Transverse colon (tissue), 4 donors: Measurements from ENCODE around the gene CWC15. TPM values are rescaled to one million over a fixed set of nuclear protein-coding genes. Genes with fewer than 3 reads are reported as not detected.
"Not testable (repeated sequence)": the region's sequence is repeated elsewhere in the genome, so short reads cannot be mapped to it uniquely, and the experiment has no call there.

ENCODE experiments used
- DNase-seq: peaks from one replicate; pipeline ENCODE4 v3.0.0-alpha.2; 2019
- H3K27ac ChIP-seq, 4 donors: fragments of 200-600 bp; sonication (generic); 2 replicates each; pipeline ENCODE4 v1.5.1; 2016 to 2018; ENCODE audit warnings: inconsistent platforms in 4 of 4
- H3K27me3 ChIP-seq: fragments of 200-600 bp; sonication (generic); 2 replicates; pipeline ENCODE4 v1.5.1; 2017; ENCODE audit warnings: inconsistent platforms
- H3K36me3 ChIP-seq, 4 donors: fragments of 200-600 bp; sonication (generic); 2 replicates each; pipeline ENCODE4 v1.5.1; 2017 to 2019; ENCODE audit warnings: inconsistent platforms in 4 of 4
- H3K4me1 ChIP-seq, 4 donors: fragments of 200-600 bp; sonication (generic); 2 replicates each; pipeline ENCODE4 v1.5.1; 2017 to 2020; ENCODE audit warnings: inconsistent platforms in 4 of 4
- H3K4me3 ChIP-seq, 4 donors: fragments of 200-600 bp; sonication (generic); 1 replicate in 1 of 4; 2 replicates in 3 of 4; pipeline versions ENCODE4 v1.5.1 to v1.6.1; 2017 to 2019; ENCODE audit warnings: inconsistent platforms in 4 of 4
- H3K9me3 ChIP-seq, 2 donors: fragments of 200-600 bp; sonication (generic); 2 replicates each; pipeline ENCODE4 v1.5.1; 2017 to 2019; ENCODE audit warnings: inconsistent platforms in 2 of 2
- EP300 ChIP-seq: sonication (generic); formaldehyde crosslinking; IDR thresholded peaks from one replicate; pipeline ENCODE4 v1.6.1; 2017; ENCODE audit warnings: antibody characterized with exemption, low read depth
- POLR2A ChIP-seq: fragments of 450-650 bp; IDR thresholded peaks from one replicate; pipeline ENCODE4 v1.6.1; 2016; ENCODE audit warnings: antibody characterized with exemption, mild to moderate bottlenecking, moderate library complexity
- POLR2AphosphoS5 ChIP-seq, 3 donors: sonication (generic); formaldehyde crosslinking; IDR thresholded peaks; one replicate each; pipeline ENCODE4 v1.6.1; 2016; ENCODE audit warnings: antibody characterized with exemption in 3 of 3
- WGBS, 2 donors: methylation state at CpG; one replicate each; pipeline ENCODE4 v1.1.5; 2018; ENCODE audit warnings: low coverage in 1 of 2; 5-methylcytosine and 5-hydroxymethylcytosine counted together
- in situ Hi-C, 4 donors: fragments of 200-750 bp; cut with MboI; loops; one replicate each; pipeline versions ENCODE4 v1.15.0 to v1.15.1; 2017; ENCODE audit warnings: low sequenced_read_pairs in 3 of 4, low pct_ligation_motif_present in 1 of 4, low pct_unique_long_range_greater_than_20kb in 1 of 4
- intact Hi-C: fragments of 100-400 bp; cut with DNase I; formaldehyde crosslinking; loops from one replicate; pipeline ENCODE4 v1.15.1; 2023; ENCODE audit warnings: low total_unique reads
- total RNA-seq, 4 donors: library from RNA; depleted of rRNA; stranded (reverse); fragments of >200 nt; gene quantifications; one replicate each; pipeline ENCODE4 v1.1.0, GENCODE V29; 2016
- TF ChIP-seq, protein P1 (sequence below), 5 experiments: fragments of 200-600 bp in 3 of 5; fragments of 450-650 bp in 2 of 5; sonication (generic) in 3 of 5; IDR thresholded peaks; 1 replicate in 2 of 5; 2 replicates in 3 of 5; pipeline ENCODE4 v1.5.1; 2016 to 2017; ENCODE audit warnings: antibody characterized with exemption in 5 of 5, inconsistent platforms in 3 of 5, mild to moderate bottlenecking in 2 of 5, moderate library complexity in 1 of 5

The CWC15 gene
- total RNA-seq, 4 donors from 2014 or later: 26.2 to 55.9 (median 46.2) TPM

DNA sequence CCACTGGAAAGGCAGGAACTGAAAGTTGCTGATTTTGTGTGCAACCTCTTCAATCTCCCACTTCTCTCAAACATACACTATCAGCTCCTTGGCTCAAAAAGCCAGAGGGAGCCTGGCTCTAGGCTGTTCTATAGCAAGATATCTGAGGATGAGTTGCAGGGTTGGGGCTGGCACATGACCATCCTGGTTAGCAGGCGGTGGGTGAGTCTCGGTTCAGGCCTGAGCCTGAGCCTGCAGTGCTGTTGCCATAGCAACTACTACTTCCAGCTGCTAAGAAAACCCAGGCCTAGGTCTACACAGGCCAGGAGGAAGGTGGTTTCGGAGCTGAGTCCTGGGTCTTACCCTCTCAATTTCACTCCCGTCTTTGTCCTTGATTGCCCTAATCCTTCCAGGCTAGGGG is 39.0 kb downstream of the CWC15 start:
- Histone ChIP-seq H3K4me3 (no peak overlapping the region), H3K27me3 (no peaks in the 10 kb centered on the region), H3K27ac (peak overlapping the region in 1 of 4 donors; percentile 44), H3K36me3 (no peaks in the 10 kb centered on the region), H3K9me3 (no peaks in the 10 kb centered on the region), H3K4me1 (no peaks in the 10 kb centered on the region)
- intact Hi-C loops: no loop called here
- no peak for DNase-seq
- TF ChIP-seq POLR2AphosphoS5 (IDR thresholded peaks at IDR 0.05): no peak
- TF ChIP-seq, protein P1, sequence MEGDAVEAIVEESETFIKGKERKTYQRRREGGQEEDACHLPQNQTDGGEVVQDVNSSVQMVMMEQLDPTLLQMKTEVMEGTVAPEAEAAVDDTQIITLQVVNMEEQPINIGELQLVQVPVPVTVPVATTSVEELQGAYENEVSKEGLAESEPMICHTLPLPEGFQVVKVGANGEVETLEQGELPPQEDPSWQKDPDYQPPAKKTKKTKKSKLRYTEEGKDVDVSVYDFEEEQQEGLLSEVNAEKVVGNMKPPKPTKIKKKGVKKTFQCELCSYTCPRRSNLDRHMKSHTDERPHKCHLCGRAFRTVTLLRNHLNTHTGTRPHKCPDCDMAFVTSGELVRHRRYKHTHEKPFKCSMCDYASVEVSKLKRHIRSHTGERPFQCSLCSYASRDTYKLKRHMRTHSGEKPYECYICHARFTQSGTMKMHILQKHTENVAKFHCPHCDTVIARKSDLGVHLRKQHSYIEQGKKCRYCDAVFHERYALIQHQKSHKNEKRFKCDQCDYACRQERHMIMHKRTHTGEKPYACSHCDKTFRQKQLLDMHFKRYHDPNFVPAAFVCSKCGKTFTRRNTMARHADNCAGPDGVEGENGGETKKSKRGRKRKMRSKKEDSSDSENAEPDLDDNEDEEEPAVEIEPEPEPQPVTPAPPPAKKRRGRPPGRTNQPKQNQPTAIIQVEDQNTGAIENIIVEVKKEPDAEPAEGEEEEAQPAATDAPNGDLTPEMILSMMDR (IDR thresholded peaks at IDR 0.05): no peak
- no peak for TF ChIP-seq POLR2A
- TF ChIP-seq EP300: no peak
- WGBS, 2 donors: 71 to 83% methylated on average over 1 to 4 of the region's 4 CpGs
- in situ Hi-C loops: no loop called here

DNA sequence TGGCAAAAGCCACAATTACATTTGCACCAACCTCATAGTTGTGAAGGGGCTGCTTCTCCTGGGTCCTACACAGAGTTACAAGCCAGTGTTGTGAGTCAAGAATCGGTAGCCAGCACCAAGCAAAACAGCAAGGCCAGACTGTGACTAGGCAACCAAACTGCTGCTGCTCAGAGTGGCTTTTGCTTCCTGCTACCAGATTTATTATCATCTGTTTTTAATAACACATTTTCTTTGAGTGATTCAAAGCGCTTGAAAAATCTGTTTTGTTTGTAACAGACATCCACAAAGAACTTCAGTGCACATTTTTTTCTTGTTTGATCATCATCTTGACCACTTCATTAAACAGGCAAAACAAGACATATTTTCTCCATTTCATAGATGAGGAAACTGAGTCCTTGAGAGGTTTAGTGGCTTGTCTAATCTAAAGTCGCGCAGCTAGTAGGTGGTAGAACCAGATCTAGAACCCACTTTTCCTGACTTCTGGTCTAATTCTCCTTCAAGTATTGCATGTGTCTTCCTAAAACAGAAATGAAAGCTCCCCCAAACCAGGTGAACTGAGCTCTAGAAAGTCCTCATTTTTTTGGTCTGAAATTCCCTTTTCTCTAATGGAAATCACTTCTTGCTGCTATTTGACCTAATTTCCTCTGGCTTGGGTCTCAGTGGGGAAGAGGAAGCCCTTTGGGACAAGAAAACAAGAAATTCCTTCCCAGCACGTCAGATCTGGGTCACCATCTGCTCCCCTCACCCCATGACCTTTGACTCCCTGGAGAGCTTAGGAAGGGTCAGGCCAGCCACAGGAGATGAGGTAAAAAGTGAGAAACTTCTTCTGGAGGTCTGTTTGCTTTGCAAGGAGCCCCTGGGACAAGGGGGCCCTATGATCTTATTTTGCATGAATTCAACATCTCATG is 39.9 kb downstream of the CWC15 start:
- Histone ChIP-seq H3K27ac (peak overlapping the region in 2 of 4 donors; percentile 31 to 44), H3K36me3 (no peaks in the 10 kb centered on the region), H3K4me1 (no peaks in the 10 kb centered on the region), H3K4me3 (no peak overlapping the region), H3K27me3 (no peaks in the 10 kb centered on the region), H3K9me3 (no peaks in the 10 kb centered on the region)
- intact Hi-C loops: no loop called here
- DNase-seq: no peak
- WGBS, 2 donors: 42 to 68% methylated on average over 4 to 5 of the region's 5 CpGs
- TF ChIP-seq EP300 (no peak), POLR2A (no peak), POLR2AphosphoS5 (IDR thresholded peaks at IDR 0.05) (no peak)
- TF ChIP-seq, protein P1 (IDR thresholded peaks at IDR 0.05): no peak
- in situ Hi-C loops: no loop called here

DNA sequence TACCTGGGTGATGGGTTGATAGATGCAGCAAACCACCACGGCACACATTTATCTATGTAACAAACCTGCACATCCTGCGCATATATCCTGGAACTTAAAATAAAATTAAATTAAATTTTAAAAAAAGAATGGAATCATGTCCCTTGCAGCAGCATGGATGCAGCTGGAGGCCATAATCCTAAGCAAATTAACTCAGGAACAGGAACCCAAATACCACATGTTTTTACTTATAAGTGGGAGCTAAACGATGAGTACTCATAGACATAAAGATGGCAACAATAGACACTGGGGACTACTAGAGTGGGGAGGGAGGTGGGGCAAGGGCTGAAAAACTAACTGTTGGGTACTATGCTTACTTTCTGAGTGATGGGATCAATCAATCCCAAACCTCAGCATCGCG is 40.9 kb downstream of the CWC15 start:
- no peaks in the 10 kb centered on the region for H3K27me3 ChIP-seq
- in situ Hi-C loops (no loop called here), intact Hi-C loops (no loop called here)
- TF ChIP-seq EP300 (no peak), POLR2AphosphoS5 (IDR thresholded peaks at IDR 0.05) (no peak), POLR2A (no peak)
- TF ChIP-seq, protein P1 (IDR thresholded peaks at IDR 0.05): no peak
- WGBS, 2 donors: 92 to 94% methylated on average over 5 of the region's 5 CpGs
- no peaks in the 10 kb centered on the region for H3K9me3 ChIP-seq
- DNase-seq: no peak
- H3K4me1 ChIP-seq: peaks cover 0 to 6% (median 2%) of the 10 kb centered on the region in 4 donors
- peak overlapping the region in 2 of 4 donors; percentile 15 to 44 for H3K27ac ChIP-seq
- no peak overlapping the region for H3K4me3 ChIP-seq
- no peaks in the 10 kb centered on the region for H3K36me3 ChIP-seq

DNA sequence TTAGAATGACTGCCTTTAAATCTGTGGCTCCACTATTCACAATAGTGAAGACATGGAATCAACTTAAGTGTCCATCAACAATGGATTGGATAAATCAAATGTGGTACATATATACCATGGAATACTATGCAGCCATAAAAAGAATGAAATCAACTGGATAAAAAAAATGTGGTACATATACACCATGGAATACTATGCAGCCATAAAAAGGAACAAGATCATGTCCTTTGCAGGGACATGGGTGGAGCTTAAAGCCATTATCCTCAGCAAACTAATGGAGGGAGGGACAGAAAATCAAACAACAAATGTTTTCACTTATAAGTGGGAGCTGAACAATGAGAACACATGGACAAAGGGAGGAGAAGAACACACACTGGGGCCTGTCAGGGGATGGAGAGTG is 41.3 kb downstream of the CWC15 start:
- in situ Hi-C loops, intact Hi-C loops, H3K4me3 ChIP-seq, DNase-seq, H3K27me3 ChIP-seq, H3K27ac ChIP-seq, H3K36me3 ChIP-seq, H3K4me1 ChIP-seq, H3K9me3 ChIP-seq: not testable (repeated sequence)
